Endothelial cell of umbilical vein (primary cell): ENCODE results near the gene APPL2. TPM values are rescaled to one million over a fixed set of nuclear protein-coding genes. Genes with fewer than 3 reads are reported as not detected.

ENCODE experiments used
- BruUV-seq: library from RNA; stranded (reverse); fragments of 400-500 nt; replicated peaks from 2 replicates; lab custom pipeline; 2021; lab: Mats Ljungman, UMichigan
- CTCF ChIA-PET: fragments of 300-600, 350-600 bp; sonication (Branson Sonifier 250); formaldehyde crosslinking; loops from one replicate; lab custom pipeline; 2021; ENCODE audit warnings: antibody characterized with exemption, inconsistent platforms; lab: Charles Lee
- POLR2A ChIA-PET: fragments of 300-600, 350-600 bp; sonication (Branson Sonifier 250); formaldehyde crosslinking; loops from one replicate; lab custom pipeline; 2021; ENCODE audit warnings: antibody characterized with exemption, inconsistent platforms; lab: Charles Lee
- DNase-seq: peaks from one replicate; pipeline ENCODE4 v3.0.0-alpha.2; 2011; ENCODE audit warnings: low read depth, low spot score
- FAIRE-seq: peaks from 2 replicates; lab custom pipeline; 2011; peaks lifted over from hg19 to GRCh38; lab: Jason Lieb, UNC
- H2AFZ ChIP-seq: 2 replicates; pipeline ENCODE4 v1.6.0; 2012; ENCODE audit warnings: low read depth, low read length, control low read depth, inconsistent platforms
- H3K27ac ChIP-seq: 2 replicates; pipeline ENCODE4 v1.5.1; 2011; ENCODE audit warnings: low read depth, mild to moderate bottlenecking, control low read depth, low read length, moderate library complexity; ENCODE audit not compliant: insufficient read depth
- H3K27me3 ChIP-seq, 2 experiments: 2 replicates each; pipeline versions ENCODE4 v1.6.0 to v1.6.1; 2011; ENCODE audit warnings: low read length in 2 of 2, mixed read lengths in 1 of 2; ENCODE audit not compliant: control insufficient read depth in 2 of 2, insufficient read depth in 2 of 2
- H3K36me3 ChIP-seq, 2 experiments: 2 replicates in 1 of 2; 3 replicates in 1 of 2; pipeline ENCODE4 v1.5.1; 2011; ENCODE audit warnings: low read length in 2 of 2, mild to moderate bottlenecking in 1 of 2, moderate library complexity in 1 of 2; ENCODE audit not compliant: control insufficient read depth in 2 of 2, insufficient read depth in 2 of 2; ENCODE audit errors: extremely low read depth in 1 of 2
- H3K4me1 ChIP-seq: 3 replicates; pipeline ENCODE4 v1.5.1; 2011; ENCODE audit warnings: mild to moderate bottlenecking, low read length; ENCODE audit not compliant: control insufficient read depth, insufficient read depth; ENCODE audit errors: extremely low read depth
- H3K4me2 ChIP-seq: 2 replicates; pipeline ENCODE4 v1.6.1; 2011; ENCODE audit warnings: low read length, control low read depth, mixed read lengths; ENCODE audit not compliant: insufficient read depth
- H3K4me3 ChIP-seq, 3 experiments: fragments of 200-600 bp in 1 of 3; sonication (generic), shearing (Covaris generic) in 1 of 3; replicated peaks in 1 of 3; 2 replicates each; pipeline ENCODE4 v1.5.1; 2011 to 2016; ENCODE audit warnings: control low read depth in 3 of 3, low read length in 3 of 3, mild to moderate bottlenecking in 2 of 3, inconsistent platforms in 1 of 3, low read depth in 1 of 3, moderate library complexity in 1 of 3; ENCODE audit not compliant: insufficient read depth in 1 of 3
- H3K79me2 ChIP-seq: 2 replicates; pipeline ENCODE4 v1.6.0; 2012; ENCODE audit warnings: low read length, inconsistent platforms; ENCODE audit not compliant: control insufficient read depth, insufficient read depth
- H3K9ac ChIP-seq: replicated peaks from 2 replicates; pipeline ENCODE3; 2011; ENCODE audit warnings: low read length, control low read depth; ENCODE audit not compliant: insufficient read depth; ENCODE audit errors: extremely low read depth
- H3K9me1 ChIP-seq: replicated peaks from 3 replicates; pipeline ENCODE4 v1.6.0; 2011; ENCODE audit warnings: mild to moderate bottlenecking, low read length; ENCODE audit not compliant: control insufficient read depth, insufficient read depth; ENCODE audit errors: extremely low read depth
- H3K9me3 ChIP-seq: replicated peaks from 2 replicates; pipeline ENCODE4 v1.5.1; 2012; ENCODE audit warnings: low read length, inconsistent platforms; ENCODE audit not compliant: control insufficient read depth, insufficient read depth
- H4K20me1 ChIP-seq: replicated peaks from 2 replicates; pipeline ENCODE3; 2011; ENCODE audit warnings: mild to moderate bottlenecking, low read length; ENCODE audit not compliant: control insufficient read depth, insufficient read depth; ENCODE audit errors: extremely low read depth
- EZH2 ChIP-seq: IDR thresholded peaks from 2 replicates; pipeline ENCODE4 v1.6.1; 2012; ENCODE audit warnings: borderline replicate concordance, low read depth, mild to moderate bottlenecking, moderate library complexity, low read length, inconsistent platforms; ENCODE audit not compliant: severe bottlenecking
- GATA2 ChIP-seq: IDR thresholded peaks from 2 replicates; pipeline ENCODE4 v1.7.0; 2011; ENCODE audit warnings: low read depth, mild to moderate bottlenecking, moderate library complexity, mixed read lengths, low read length; ENCODE audit not compliant: insufficient read length, insufficient read depth
- JUN ChIP-seq: IDR thresholded peaks from 2 replicates; pipeline ENCODE4 v1.6.1; 2011; ENCODE audit warnings: borderline replicate concordance, low read depth; ENCODE audit not compliant: insufficient read length, insufficient read depth
- MYC ChIP-seq: IDR thresholded peaks from one replicate; pipeline ENCODE4 v1.6.1; 2011; ENCODE audit warnings: mild to moderate bottlenecking, low read depth, low read length
- POLR2A ChIP-seq: IDR thresholded peaks from 2 replicates; pipeline ENCODE4 v1.6.1; 2012; ENCODE audit warnings: low read depth, mild to moderate bottlenecking, control low read depth, low read length
- POLR2AphosphoS5 ChIP-seq: IDR thresholded peaks from 2 replicates; pipeline ENCODE4 v1.6.1; 2012; ENCODE audit warnings: low read depth, mild to moderate bottlenecking, control low read depth, low read length, moderate library complexity; ENCODE audit not compliant: insufficient read depth
- dilution Hi-C: fragments of 300-500 bp; cut with MboI; formaldehyde crosslinking; loops from one replicate; pipeline ENCODE4 v1.15.0; 2019; ENCODE audit warnings: low sequenced_read_pairs; ENCODE audit not compliant: extremely low pct_ligation_motif_present
- intact Hi-C: fragments of 100-400 bp; cut with micrococcal nuclease; formaldehyde crosslinking; loops from one replicate; pipeline ENCODE4 v1.10.0; 2022
- polyA plus RNA-seq, 4 experiments: library from polyadenylated mRNA; depleted of rRNA in 3 of 4; stranded (reverse) in 3 of 4; unstranded in 1 of 4; fragments of >200 nt; gene quantifications; 2 replicates each; pipeline versions ENCODE4 v1.2.1 to v1.2.3, GENCODE V29; 2011 to 2012; ENCODE audit warnings: missing spikeins in 1 of 4
- total RNA-seq: library from RNA; stranded (reverse); gene quantifications from 2 replicates; pipeline ENCODE4 v1.2.3, GENCODE V29; 2021
- TF ChIP-seq, protein P1 (sequence below): IDR thresholded peaks from 2 replicates; pipeline ENCODE4 v1.6.1; 2011; ENCODE audit not compliant: insufficient read depth, insufficient read length
- TF ChIP-seq, protein P2 (sequence below), 2 donors: IDR thresholded peaks; 1 replicate in 1 of 2; 2 replicates in 1 of 2; pipeline ENCODE4 v1.5.1; 2011; ENCODE audit warnings: low read length in 2 of 2, mild to moderate bottlenecking in 2 of 2, moderate library complexity in 2 of 2, control low read depth in 1 of 2, inconsistent platforms in 1 of 2, low read depth in 1 of 2; ENCODE audit not compliant: insufficient read depth in 1 of 2; ENCODE audit errors: extremely low read depth in 1 of 2

APPL2 gene
- total and polyA plus RNA-seq, 2 donors (not counting 3 experiments of a cell fraction or from before 2014, with no cell fraction given) = 8.1 to 21.4 TPM

DNA sequence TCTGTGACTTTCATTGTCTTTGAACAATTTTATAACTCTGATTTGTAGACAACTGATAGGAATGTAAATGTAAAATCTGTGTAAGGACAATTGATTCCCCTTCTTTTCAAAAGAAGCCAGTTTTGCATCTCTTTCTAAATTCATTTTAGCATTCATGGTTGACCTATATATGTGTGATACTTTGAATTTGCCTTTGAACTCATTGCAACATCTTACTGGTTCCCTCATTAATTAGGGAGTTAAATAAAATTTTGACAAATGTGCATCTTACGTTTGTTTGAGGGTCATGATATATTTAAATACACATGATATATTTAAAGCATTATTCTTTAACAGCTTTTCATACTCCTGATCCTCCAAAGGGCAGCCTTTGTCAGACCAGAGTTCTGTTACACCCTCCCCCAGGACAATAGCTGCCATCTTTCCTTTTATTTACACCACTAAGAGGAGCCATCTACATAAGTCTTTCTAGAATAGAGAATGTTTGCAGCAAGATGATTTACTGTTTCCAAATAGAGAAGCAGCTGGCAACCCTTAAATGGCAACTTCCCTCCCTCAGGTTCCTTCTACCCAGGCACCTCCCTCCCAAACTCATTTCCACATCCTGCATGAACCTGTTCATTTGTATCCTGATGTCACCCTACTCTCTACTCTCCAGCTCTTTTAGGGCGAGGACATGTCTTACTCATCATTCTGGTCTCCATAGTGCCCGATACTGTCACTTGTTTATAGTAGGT, 40.2 kb upstream of the APPL2 start:
- intact Hi-C loops (loop anchor here (5.0 kb wide), 1 partner anchor 39 kb away; the partner anchor contains the start of gene APPL2), dilution Hi-C loops (no loop called here)
- Histone ChIP-seq H3K9me1 (no peaks in the 10 kb centered on the region), H3K9ac (no peak overlapping the region), H3K4me1 (peaks cover 5% of the 10 kb centered on the region), H4K20me1 (no peaks in the 10 kb centered on the region), H3K27me3 (no peaks in the 10 kb centered on the region), H3K79me2 (no peaks in the 10 kb centered on the region), H3K4me2 (no peak overlapping the region), H3K9me3 (no peaks in the 10 kb centered on the region), H3K4me3 (no peak overlapping the region), H3K36me3 (no peaks in the 10 kb centered on the region), H3K27ac (no peak overlapping the region), H2AFZ (no peak overlapping the region)
- no peak for DNase-seq
- ChIA-PET POLR2A (no interaction called here), CTCF (interaction anchor here (0.9 kb wide), 1 partner anchor 54 kb away, joined by 3 read pairs; the partner anchor contains the start of gene C12orf75)
- TF ChIP-seq MYC (no peak), POLR2A (no peak), EZH2 (no peak), JUN (no peak), GATA2 (no peak), POLR2AphosphoS5 (no peak)
- TF ChIP-seq, protein P1, sequence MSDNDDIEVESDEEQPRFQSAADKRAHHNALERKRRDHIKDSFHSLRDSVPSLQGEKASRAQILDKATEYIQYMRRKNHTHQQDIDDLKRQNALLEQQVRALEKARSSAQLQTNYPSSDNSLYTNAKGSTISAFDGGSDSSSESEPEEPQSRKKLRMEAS = no peak
- TF ChIP-seq, protein P2, sequence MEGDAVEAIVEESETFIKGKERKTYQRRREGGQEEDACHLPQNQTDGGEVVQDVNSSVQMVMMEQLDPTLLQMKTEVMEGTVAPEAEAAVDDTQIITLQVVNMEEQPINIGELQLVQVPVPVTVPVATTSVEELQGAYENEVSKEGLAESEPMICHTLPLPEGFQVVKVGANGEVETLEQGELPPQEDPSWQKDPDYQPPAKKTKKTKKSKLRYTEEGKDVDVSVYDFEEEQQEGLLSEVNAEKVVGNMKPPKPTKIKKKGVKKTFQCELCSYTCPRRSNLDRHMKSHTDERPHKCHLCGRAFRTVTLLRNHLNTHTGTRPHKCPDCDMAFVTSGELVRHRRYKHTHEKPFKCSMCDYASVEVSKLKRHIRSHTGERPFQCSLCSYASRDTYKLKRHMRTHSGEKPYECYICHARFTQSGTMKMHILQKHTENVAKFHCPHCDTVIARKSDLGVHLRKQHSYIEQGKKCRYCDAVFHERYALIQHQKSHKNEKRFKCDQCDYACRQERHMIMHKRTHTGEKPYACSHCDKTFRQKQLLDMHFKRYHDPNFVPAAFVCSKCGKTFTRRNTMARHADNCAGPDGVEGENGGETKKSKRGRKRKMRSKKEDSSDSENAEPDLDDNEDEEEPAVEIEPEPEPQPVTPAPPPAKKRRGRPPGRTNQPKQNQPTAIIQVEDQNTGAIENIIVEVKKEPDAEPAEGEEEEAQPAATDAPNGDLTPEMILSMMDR (IDR thresholded peaks at IDR 0.05; ENCODE audit: extremely low read depth in 1 of 2, insufficient read depth in 1 of 2, low read depth in 1 of 2, low read length in 2 of 2) = no peak
- BruUV-seq = no TSS peak
- no peak for FAIRE-seq
